ENCODE data around the gene LRRC10B.

- TF ChIP-seq CTCF (IDR thresholded peaks at IDR 0.05 in 2 of 3, conservative IDR thresholded peaks at IDR 0.05 in 1 of 3; ENCODE audit: borderline replicate concordance in 1 of 3, insufficient read depth in 1 of 3, low read depth in 2 of 3, low read length in 2 of 3) (no peak), EZH2phosphoT487 (IDR thresholded peaks at IDR 0.05; ENCODE audit: borderline replicate concordance) (no peak), CBX3 (IDR thresholded peaks at IDR 0.05; ENCODE audit: low read depth) (no peak), POLR2A (IDR thresholded peaks at IDR 0.05; ENCODE audit: borderline replicate concordance, extremely low read depth, insufficient read depth, insufficient read length) (no peak), POLR2AphosphoS5 (IDR thresholded peaks at IDR 0.05; ENCODE audit: low read depth, low read length) (no peak), ZBTB33 (IDR thresholded peaks at IDR 0.05; ENCODE audit: extremely low read depth, insufficient replicate concordance, low read length) (no peak), YY1 (IDR thresholded peaks at IDR 0.05; ENCODE audit: extremely low read depth, insufficient replicate concordance, low read depth, low read length) (no peak), EZH2 (IDR thresholded peaks at IDR 0.05) (no peak)
Observed at GRCh38 chr11:61460474-61460881, 48.1 kb upstream of the LRRC10B start.

Data from HCT116 (cell line).